GM18505 (cell line): Measurements from ENCODE around the gene MZT2A.
A peak's percentile ranks its signal among the peaks of the same experiment; 100 is the strongest.
"Not testable (repeated sequence)": the region's sequence is repeated elsewhere in the genome, so short reads cannot be mapped to it uniquely, and the experiment has no call there.

Source experiments
- ATAC-seq: cut with Tn5 transposase; IDR thresholded peaks from one replicate; pipeline ENCODE4 v1.9.1; 2021; ENCODE audit not compliant: unreplicated experiment
- POLR2A ChIP-seq: IDR thresholded peaks from 4 replicates; pipeline ENCODE4 v1.6.1; 2011; ENCODE audit warnings: borderline replicate concordance; ENCODE audit not compliant: insufficient read depth, insufficient read length; ENCODE audit errors: extremely low read depth

Gene MZT2A, protein sequence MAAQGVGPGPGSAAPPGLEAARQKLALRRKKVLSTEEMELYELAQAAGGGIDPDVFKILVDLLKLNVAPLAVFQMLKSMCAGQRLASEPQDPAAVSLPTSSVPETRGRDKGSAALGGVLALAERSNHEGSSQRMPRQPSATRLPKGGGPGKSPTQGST

DNA sequence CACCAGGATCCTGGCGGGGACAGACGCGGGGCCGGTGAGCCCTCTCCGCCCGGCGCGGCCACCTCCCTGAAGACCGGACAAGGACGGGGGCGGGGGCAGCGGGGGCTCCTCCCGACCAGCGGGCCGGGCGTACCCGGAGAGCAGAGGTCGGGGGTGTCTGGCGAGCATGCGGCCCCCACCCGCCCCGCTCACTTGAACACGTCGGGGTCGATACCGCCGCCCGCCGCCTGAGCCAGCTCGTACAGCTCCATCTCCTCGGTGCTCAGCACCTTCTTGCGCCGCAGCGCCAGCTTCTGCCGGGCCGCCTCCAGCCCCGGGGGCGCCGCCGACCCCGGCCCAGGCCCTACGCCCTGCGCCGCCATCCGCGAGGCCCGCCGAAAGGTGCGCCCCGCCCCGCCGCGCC, at the start of gene MZT2A:
Gene MZT2A, minus strand, starts transcription at position 383 of the 403 bp plus-strand sequence. Its CDS starts 21 bp downstream, at position 362.
- ATAC-seq: peak; percentile 10

DNA sequence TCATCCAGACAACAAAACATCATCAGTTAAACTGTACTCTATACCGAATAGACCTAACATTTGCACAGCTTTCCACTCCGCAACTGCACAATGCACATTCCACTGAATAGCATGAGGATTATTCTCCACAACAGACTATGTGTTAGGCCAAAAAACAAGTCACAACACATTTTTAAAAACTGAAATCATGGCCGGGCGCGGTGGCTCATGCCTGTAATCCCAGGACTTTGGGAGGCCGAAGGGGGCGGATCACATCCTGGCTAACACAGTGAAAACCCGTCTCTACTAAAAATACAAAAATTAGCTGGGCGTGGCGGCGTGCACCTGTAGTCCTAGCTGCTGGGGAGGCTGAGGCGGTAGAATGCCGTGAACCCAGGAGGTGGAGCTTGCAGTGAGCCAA, 46.7 kb upstream of the MZT2A start:
- not testable (repeated sequence) for ATAC-seq

DNA sequence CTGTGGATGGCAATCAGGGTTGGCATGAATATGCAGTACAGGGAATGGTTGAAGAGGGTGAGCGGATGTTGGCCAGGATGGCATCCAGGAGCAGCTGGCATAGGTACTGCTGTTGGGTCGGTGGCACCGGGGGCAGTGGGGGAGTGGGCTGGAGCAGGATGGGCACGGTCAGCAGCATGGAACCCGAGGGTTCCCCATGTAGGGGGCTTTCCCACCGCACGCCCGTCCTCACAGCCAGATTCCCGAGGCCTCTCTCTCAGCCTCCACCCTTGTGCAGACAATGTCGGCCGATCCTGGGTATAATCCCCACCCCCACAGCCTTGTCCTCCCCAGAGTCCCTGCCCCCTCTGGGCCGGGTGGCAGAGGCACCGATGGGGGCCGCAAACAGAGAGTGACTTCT, 44.6 kb upstream of the MZT2A start:
- not testable (repeated sequence) for ATAC-seq

DNA sequence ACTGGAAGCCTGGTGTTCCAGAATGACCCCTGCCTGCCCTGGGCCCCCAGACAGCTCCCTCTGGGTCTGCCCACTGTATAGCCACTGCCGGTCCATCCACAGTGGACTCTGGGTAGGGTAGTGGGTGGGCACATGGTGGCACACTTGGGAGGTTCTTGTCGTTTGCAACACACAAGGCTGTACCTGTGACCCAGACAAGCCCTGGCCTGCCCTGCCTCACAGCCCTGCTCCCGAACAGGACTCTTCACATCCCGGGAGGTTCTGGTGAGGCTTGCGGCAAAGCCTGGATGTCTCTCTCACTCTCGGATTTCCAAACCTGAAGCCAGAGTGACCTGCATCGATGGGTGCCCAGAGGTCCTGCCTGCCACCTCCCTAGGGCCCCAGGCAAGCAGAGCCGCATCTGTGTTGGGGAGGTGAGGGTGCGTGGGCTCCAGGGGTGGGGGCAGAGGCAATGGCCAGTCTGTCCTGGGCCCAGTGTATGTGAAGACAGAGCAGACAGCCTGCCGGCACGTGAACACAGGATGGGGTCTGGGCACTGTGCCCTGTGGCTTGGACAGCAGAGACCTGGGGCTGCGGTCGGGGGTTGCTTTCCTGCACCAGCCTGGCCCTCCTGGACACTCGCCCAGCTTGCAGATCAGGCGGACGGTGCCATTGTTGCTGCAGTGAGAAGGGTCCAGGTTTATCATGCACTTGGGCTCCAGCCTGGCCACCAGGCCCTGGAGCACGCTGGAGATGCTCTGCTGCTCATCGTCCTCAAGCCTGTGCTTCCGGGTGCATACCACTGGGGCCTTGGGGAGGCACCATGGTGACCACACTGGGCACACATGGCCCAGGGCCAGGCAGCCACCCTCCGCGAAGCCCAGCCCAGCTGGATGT, 44.0 kb upstream of the MZT2A start:
- not testable (repeated sequence) for ATAC-seq

DNA sequence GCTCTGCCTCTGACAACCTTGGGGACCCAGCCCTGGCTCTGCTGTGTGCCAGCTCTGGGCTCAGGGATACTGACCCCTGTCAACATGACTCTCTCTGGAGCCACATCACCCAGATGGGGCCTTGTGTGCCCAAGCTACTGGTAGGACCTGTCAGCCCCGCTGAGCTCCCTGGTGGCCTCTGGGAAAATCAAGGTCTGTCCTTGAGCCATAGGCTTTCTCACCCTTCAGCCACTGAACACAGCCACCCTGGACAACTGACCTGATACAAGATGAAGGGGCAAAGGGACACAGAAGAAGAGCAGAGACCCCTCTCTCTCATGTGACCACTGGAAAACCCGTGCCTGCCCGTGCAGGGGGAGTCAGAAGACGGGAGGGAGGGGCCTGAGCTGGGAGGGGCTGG, 43.3 kb upstream of the MZT2A start:
- ATAC-seq: no peak
- TF ChIP-seq POLR2A: no peak

DNA sequence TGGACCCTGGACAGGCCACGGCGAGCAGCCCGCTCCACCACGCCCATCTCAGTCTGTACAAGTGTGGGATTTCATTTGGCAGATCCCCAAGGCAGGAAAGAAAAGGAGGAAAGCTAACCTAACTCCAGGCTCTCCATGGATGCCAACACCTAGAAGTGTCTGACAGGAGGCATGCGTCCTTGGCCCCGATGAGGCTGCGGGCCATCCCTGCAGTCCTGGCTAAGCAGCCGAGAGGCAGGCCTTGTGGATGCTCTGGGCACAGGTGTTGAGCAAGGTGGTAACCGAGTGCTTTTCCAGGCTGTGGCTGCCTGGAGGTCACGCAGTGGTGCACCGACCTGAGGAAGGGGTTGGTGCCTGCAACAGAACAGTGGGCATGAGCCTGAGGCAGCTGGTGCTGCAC, 42.8 kb upstream of the MZT2A start:
- ATAC-seq: not testable (repeated sequence)

DNA sequence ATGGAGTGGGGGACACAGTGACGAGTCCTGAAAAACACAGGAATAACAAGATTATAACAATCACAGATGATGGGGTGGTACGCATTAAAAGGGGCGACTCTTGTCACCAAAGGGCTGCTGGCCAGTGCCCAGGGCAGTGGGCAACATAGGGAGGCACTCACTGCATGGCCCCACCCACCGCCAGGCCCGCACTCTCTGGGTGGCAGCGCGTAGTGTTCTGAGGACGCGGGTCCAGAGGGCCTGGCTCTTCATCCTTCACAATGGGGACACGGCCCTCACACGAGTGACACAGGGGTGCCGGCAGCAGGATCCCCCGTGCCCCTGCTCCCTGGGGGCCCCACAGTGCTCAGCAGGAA, 42.1 kb upstream of the MZT2A start:
- not testable (repeated sequence) for ATAC-seq

DNA sequence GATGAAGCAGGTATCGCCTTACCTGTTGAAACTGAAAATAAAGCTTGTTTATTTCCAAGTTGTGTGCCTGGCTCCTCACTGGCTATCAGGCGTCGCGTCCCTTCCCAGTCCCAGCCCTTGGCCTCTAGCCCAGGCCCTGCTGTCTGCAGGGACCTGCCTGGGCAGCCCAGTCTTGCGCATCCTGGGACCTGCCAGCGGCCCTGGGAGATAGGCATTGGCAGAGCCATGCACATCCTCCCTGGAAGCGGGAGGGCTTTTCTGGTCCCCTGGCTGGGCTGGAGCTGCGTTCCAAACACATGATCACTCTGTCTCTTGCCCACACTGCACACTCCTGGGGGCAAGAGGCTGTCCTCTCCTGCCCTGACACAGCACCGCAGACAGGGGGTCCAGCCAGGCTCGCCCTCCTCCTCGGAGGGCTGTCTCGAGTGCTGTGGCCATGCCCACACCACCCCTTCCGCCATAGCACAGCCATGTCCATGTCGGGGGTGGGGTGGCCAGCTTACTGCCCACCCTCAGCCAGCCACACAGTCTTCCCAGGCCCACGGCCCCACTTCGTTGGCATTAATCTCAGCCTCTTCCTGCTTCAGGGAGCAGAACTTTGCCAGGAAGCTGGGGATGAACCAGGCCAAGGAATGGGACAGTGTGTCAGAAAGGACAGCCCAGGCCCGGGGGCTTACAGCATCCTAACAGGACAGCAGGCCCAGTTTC, 41.6 kb upstream of the MZT2A start:
- not testable (repeated sequence) for ATAC-seq

DNA sequence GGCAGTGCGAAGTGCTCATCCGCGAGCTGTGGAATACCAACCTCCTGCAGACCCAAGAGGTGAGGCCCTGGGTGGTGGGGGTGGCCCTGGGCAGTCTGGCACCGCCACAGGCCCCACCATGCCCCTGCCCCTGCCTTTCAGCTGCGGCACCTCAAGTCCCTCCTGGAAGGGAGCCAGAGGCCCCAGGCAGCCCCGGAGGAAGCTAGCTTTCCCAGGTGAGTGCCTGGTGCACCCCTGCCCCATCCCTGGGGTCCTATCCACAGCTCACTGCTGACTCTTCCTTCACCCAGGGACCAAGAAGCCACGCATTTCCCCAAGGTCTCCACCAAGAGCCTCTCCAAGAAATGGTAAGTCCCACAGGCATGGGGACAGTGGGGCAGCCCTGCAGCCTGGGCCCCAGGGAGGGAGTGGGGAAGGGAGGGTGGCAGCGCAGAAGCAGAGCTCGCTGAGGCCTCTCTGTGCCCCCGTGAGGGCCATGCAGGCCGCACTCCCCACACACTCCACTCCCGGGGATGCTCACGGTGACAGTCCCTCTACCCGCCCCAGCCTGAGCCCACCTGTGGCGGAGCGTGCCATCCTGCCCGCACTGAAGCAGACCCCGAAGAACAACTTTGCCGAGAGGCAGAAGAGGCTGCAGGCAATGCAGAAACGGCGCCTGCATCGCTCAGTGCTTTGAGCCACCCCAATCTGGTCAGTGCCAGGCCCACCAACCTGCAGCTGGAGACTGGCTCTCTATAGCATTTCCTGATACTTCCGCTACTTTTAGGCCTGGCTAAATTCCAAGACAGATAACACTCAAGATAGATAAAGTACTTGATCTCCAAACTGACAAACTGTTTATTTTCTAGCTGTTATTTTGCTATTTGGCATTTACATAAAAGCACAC, 40.8 kb upstream of the MZT2A start:
- not testable (repeated sequence) for ATAC-seq

DNA sequence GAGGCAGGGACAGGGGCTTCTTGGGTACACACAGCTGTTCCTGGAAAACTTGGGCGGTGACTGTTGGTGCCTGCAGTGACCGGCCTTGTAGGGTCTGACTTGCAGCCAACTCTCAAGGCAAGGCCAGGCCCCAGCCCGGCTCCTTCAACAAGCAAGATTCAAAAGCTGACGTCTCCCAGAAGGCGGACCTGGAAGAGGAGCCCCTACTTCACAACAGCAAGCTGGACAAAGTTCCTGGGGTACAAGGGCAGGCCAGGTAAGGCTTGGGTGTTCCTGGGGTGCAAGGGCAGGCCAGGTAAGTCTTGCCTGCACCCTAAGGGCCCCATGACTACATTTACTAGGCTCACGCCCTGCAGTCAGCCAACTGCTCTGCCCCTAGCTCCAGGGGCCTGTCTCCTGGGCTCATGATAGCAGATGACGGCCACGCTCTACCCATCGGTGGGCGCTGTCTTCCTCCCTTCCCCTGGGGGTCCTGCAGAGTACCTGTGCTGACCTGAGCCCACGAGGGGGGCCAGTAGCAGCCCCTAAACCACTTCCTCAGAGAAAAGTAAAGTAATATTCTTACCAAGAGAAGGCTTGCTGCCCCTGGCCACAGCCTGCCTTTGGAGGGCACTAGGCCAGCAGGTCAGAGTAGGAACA, 39.5 kb upstream of the MZT2A start:
- ATAC-seq: not testable (repeated sequence)

DNA sequence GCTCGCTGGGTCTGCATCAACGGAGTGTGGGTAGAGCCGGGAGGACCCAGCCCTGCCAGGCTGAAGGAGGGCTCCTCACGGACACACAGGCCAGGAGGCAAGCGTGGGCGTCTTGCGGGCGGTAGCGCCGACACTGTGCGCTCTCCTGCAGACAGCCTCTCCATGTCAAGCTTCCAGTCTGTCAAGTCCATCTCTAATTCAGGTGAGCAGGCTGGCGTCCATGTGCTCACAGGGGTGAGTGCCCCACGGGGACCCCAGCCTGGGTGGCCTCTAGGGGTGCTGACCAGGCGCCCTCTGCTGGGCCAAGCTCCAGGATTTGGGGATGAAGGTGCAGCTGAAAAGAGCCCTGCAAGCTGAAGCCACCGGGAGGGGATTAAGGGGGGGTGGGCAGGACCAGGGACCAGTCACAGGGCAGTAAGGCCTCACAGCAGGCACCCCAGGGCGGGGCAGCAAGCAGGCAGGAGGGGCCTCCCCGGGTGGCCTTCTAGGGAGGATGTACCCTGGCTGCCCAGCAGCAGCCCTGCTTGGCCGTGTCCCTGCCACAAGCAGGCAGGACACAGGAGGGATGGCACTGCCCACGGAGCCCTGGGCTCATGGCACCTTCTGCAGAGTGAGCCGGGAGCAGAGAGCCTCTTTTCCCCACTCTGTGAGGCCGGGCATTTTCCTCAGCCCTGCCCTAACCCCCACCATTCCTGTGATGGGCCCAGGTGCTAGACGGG, 38.6 kb upstream of the MZT2A start:
- not testable (repeated sequence) for ATAC-seq

DNA sequence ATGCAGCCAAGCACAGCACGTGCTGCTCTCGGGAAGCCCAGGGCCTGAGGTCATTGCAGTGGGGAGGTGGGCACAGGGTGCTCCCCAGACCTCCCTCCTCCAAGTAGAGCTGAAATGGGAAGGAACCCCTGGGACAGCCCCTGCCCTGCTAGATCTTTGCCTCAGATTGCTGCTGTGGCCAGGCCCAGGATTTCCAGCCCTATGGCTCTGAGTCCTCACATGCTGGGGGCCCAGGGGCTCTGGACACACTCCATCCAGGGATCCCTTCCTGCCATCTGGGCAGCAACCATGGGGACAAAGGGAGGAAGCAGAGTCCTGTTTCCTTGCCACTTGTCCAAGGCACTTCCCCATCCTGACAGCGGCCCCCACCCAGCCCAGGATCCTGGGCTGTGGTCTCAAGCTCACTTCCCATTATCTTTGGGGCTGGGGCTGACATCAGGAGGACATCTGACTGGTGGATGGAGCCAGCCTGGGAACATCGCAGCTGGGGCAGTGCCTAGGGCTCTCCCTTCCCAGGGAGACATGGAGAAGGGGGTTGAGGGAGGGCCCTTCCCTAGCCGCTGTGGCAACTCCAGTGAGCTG, 37.8 kb upstream of the MZT2A start:
- ATAC-seq: not testable (repeated sequence)
